ENCODE data around the gene CCR1.

- TF ChIP-seq EP300 (IDR thresholded peaks at IDR 0.05): no peak
- TF ChIP-seq POLR2A (IDR thresholded peaks at IDR 0.05): no peak
- TF ChIP-seq, protein P1, sequence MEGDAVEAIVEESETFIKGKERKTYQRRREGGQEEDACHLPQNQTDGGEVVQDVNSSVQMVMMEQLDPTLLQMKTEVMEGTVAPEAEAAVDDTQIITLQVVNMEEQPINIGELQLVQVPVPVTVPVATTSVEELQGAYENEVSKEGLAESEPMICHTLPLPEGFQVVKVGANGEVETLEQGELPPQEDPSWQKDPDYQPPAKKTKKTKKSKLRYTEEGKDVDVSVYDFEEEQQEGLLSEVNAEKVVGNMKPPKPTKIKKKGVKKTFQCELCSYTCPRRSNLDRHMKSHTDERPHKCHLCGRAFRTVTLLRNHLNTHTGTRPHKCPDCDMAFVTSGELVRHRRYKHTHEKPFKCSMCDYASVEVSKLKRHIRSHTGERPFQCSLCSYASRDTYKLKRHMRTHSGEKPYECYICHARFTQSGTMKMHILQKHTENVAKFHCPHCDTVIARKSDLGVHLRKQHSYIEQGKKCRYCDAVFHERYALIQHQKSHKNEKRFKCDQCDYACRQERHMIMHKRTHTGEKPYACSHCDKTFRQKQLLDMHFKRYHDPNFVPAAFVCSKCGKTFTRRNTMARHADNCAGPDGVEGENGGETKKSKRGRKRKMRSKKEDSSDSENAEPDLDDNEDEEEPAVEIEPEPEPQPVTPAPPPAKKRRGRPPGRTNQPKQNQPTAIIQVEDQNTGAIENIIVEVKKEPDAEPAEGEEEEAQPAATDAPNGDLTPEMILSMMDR (IDR thresholded peaks at IDR 0.05): no peak
- no peak for TF ChIP-seq POLR2AphosphoS5 (IDR thresholded peaks at IDR 0.05)
These were observed 44.5 kb downstream of the CCR1 start for GRCh38 chr3:46163556-46164041.

Data from suprapubic skin (tissue), 4 donors.